HFFc6 (cell line): ENCODE data around the gene C1orf174. TPM values are rescaled to one million over a fixed set of nuclear protein-coding genes. Genes with fewer than 3 reads are reported as not detected.

Source experiments
- DNase-seq: peaks from one replicate; pipeline ENCODE4 v3.0.0-alpha.2; 2018
- H3K27ac Mint-ChIP-seq: 2 replicates; pipeline ENCODE4 v1.8.0; 2020; ENCODE audit warnings: mild to moderate bottlenecking, mixed read lengths
- H3K27me3 Mint-ChIP-seq: 2 replicates; pipeline ENCODE4 v1.8.0; 2021; ENCODE audit warnings: mild to moderate bottlenecking, moderate library complexity, mixed read lengths; ENCODE audit not compliant: insufficient read depth
- H3K36me3 Mint-ChIP-seq: 2 replicates; pipeline ENCODE4 v1.8.0; 2021; ENCODE audit warnings: low read depth, mixed read lengths
- H3K4me1 Mint-ChIP-seq: 2 replicates; pipeline ENCODE4 v1.8.0; 2020; ENCODE audit warnings: low read depth, mixed read lengths
- H3K4me3 Mint-ChIP-seq: 2 replicates; pipeline ENCODE4 v1.8.0; 2020; ENCODE audit warnings: mild to moderate bottlenecking, moderate library complexity, mixed read lengths
- H3K9me3 Mint-ChIP-seq: 2 replicates; pipeline ENCODE4 v1.8.0; 2020; ENCODE audit warnings: mild to moderate bottlenecking, mixed read lengths
- total RNA-seq, 6 experiments: library from RNA; stranded (reverse); fragmentation: NEBNext Ultra II Directional; extraction: Animal tissue kit (Norgen Biotek cat#: 25700); gene quantifications; 2 replicates in 1 of 6; 3 replicates in 5 of 6; pipeline ENCODE4 v1.2.3, GENCODE V29; 2021
- TF ChIP-seq, protein P1 (sequence below): fragments of 200-600 bp; sonication (generic); IDR thresholded peaks from 2 replicates; pipeline ENCODE4 v1.5.0; 2021; ENCODE audit warnings: antibody characterized with exemption, mild to moderate bottlenecking

The C1orf174 gene
- total RNA-seq, 6 experiments from 2014 or later = 19.2 to 23.5 (median 20.7) TPM

DNA sequence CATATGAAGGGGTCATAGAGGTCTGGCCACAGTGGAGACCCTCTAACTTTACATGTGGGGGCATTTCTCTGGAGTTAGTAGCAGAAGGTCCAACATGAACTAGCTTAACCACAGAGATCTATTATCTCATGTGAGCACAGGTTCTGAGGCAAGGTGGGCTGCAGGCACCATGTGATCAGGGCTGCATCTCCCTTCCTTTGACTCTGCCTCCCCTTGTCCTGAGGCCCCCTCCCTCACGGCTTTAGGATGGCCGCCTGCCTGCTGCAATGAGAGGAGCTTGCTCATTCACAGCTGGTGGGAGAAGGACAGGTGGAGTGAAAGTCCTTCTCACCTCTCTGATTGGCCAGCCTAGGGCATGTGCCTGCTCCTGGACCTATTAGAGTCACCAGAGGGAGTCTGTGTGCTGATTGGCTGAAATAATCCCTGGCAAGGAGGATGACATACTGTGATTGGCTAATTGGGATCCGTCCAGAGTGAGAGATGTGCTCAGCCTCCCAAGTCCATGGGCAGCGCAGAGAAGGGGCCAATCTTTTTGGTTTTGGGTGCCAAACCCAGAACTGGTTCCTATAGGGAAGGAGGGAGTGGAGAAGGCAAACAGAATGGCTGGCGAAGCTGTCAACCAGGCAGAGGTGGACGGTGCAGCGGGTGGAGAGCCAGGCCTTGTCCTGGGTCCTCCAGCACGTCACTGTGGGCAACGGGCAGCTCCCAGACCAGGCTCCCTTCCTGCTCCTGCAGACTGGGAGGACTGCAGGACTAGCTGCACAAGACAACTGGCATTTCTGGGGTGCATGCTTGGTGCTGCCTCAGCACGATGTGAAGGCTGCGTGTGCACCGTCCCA, 39.4 kb upstream of the C1orf174 start:
- Mint-ChIP-seq H3K36me3 (no peaks in the 10 kb centered on the region), H3K4me3 (no peak overlapping the region), H3K27me3 (peaks cover 5% of the 10 kb centered on the region), H3K4me1 (no peaks in the 10 kb centered on the region), H3K27ac (no peak overlapping the region), H3K9me3 (peaks cover 34% of the 10 kb centered on the region)
- TF ChIP-seq, protein P1, sequence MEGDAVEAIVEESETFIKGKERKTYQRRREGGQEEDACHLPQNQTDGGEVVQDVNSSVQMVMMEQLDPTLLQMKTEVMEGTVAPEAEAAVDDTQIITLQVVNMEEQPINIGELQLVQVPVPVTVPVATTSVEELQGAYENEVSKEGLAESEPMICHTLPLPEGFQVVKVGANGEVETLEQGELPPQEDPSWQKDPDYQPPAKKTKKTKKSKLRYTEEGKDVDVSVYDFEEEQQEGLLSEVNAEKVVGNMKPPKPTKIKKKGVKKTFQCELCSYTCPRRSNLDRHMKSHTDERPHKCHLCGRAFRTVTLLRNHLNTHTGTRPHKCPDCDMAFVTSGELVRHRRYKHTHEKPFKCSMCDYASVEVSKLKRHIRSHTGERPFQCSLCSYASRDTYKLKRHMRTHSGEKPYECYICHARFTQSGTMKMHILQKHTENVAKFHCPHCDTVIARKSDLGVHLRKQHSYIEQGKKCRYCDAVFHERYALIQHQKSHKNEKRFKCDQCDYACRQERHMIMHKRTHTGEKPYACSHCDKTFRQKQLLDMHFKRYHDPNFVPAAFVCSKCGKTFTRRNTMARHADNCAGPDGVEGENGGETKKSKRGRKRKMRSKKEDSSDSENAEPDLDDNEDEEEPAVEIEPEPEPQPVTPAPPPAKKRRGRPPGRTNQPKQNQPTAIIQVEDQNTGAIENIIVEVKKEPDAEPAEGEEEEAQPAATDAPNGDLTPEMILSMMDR = no peak
- no peak for DNase-seq

GRCh38 chr1:3932156-3932919, 32.3 kb upstream of the C1orf174 start:
- H3K4me1 Mint-ChIP-seq = no peaks in the 10 kb centered on the region
- TF ChIP-seq, protein P1 = no peak
- no peak for DNase-seq
- peaks cover 31% of the 10 kb centered on the region for H3K9me3 Mint-ChIP-seq
- H3K36me3 Mint-ChIP-seq = peaks cover 11% of the 10 kb centered on the region
- no peak overlapping the region for H3K4me3 Mint-ChIP-seq
- H3K27ac Mint-ChIP-seq = no peak overlapping the region
- H3K27me3 Mint-ChIP-seq = peaks cover 5% of the 10 kb centered on the region; the same call in 1 of the 2 replicates

DNA sequence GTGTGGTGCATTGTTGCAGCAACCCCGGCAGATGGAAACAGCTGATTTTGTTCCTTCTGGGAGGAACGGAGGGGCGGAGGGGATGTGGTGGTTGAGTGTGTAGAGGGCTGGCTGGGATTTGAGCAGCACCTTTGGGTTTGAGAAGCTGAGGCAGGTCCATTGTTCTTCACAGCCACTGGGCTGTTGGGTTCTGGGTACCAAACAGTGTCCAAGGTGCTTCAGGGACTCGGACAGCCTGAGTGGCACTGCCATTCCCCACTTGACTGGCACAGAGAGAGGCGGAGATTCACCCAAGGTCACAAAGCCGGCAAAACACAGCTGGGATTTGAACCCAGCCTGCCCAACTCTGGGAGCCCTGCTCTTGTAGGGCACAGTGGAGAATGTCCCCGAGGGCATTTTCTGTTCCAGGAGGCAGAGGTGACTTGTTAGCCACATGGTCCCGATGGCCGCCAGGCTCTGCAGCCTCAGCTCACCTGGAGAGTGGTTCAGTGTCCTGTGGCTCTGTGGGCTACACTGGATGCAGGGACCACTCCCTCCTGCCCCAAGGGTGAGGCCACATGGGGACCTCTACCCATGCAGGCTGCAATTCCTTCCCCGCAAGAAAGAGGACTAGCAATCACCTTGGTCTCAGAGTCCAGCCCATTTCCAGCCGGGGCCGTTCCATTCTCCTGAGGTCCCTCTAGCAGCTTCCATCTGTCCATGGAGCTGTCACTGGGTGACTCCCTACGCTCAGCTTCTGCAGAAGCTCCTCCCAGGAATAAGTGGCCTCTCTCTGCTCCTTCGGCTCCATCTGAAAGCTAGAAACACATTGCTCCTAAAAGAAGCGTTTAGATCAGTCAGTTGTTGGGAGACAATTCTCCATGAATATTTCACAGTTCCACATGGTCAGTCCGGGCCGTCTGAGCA, 31.2 kb upstream of the C1orf174 start:
- DNase-seq = no peak
- Mint-ChIP-seq H3K27me3 (peaks cover 5% of the 10 kb centered on the region; the same call in 1 of the 2 replicates), H3K4me1 (no peaks in the 10 kb centered on the region), H3K27ac (no peak overlapping the region), H3K4me3 (no peak overlapping the region), H3K36me3 (peaks cover 11% of the 10 kb centered on the region), H3K9me3 (peaks cover 25% of the 10 kb centered on the region)
- TF ChIP-seq, protein P1 = no peak

GRCh38 chr1:3930301-3931006, 30.4 kb upstream of the C1orf174 start:
- peaks cover 25% of the 10 kb centered on the region for H3K9me3 Mint-ChIP-seq
- no peaks in the 10 kb centered on the region for H3K4me1 Mint-ChIP-seq
- H3K27ac Mint-ChIP-seq = no peak overlapping the region
- peaks cover 11% of the 10 kb centered on the region for H3K36me3 Mint-ChIP-seq
- TF ChIP-seq, protein P1 = no peak
- DNase-seq = no peak
- H3K27me3 Mint-ChIP-seq = peaks cover 5% of the 10 kb centered on the region; the same call in 1 of the 2 replicates
- H3K4me3 Mint-ChIP-seq = no peak overlapping the region
